ENCODE measurements around the gene SNRNP25. TPM values are rescaled to one million over a fixed set of nuclear protein-coding genes. Genes with fewer than 3 reads are reported as not detected.

The SNRNP25 gene
- total and polyA plus RNA-seq, 2 of the 8 experiments (the other 6 are each of a cell fraction or from before 2014, with no cell fraction given): 53.0 to 58.4 TPM

DNA sequence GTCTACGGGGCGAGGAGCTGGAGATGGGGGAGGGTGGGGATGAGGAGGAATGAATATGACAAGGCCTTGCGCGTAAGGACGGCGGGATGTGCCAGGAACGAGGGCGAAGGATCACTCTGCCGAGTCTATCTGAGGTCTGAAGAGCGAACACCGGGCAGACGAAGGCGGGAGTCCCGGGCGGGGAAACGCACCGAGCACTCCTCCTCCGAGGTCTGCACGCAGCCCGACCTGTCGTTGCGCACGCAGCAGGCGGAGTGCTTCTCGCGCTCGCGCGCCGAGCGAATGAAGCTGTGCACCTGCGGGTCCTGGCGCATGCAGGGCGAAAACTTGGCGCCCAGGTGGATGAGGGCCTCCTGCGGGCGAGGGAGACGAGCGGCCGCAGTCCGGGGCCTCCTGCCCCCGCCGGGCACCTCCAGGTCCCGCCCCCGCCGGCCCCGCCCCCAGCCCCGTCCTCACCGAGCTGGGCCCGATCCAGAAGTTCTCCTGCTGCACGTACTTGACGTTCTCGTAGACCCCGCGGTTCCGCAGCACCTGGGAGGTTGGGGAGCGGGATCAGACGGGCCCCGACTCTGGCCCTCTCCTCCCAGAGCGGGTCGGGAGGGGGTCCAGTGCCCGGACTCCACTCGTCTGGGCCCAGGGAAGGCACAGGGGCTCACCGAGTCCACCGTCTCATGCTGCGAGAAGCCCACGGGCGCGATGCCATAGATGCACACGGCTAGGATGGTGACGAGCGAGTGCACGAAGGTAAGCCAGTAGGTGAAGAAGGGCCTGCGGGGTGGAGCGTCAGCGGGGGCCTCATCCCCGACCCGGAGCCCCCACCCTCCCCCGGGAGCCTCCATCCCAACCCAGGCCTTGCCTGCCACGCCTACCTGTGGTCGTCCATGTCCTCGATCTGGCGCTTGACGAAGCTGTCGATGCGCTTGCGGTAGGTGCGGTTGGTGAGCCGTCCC, 7.6 kb downstream of the SNRNP25 start (continued):
- TF ChIP-seq KDM5A (IDR thresholded peaks at IDR 0.05; ENCODE audit: low read length) (no peak), RAD21 (IDR thresholded peaks at IDR 0.05 in 1 of 2, conservative IDR thresholded peaks at IDR 0.05 in 1 of 2; ENCODE audit: low read depth in 2 of 2, low read length in 2 of 2) (no peak), EP300 (IDR thresholded peaks at IDR 0.05; ENCODE audit: borderline replicate concordance in 1 of 2, low read depth in 2 of 2, low read length in 2 of 2) (no peak)
